ENCODE results near the gene THAP9. TPM values are rescaled to one million over a fixed set of nuclear protein-coding genes. Genes with fewer than 3 reads are reported as not detected.
"Not testable (repeated sequence)": the region's sequence is repeated elsewhere in the genome, so short reads cannot be mapped to it uniquely, and the experiment has no call there.

Gene THAP9
- polyA plus RNA-seq, 4 donors: 0.54 to 7.9 (median 2.5) TPM

- Histone ChIP-seq H3K4me1 (ENCODE audit: control insufficient read depth in 3 of 3, insufficient read depth in 2 of 3, low read depth in 1 of 3, low read length in 2 of 3) (no peaks in the 10 kb centered on the region), H3K9me3 (ENCODE audit: control insufficient read depth in 2 of 2, insufficient read depth in 1 of 2, low read depth in 1 of 2, low read length in 1 of 2) (no peaks in the 10 kb centered on the region), H3K4me3 (ENCODE audit: low read depth in 1 of 3, low read length in 3 of 3) (no peak overlapping the region), H3K27me3 (ENCODE audit: control insufficient read depth in 3 of 3, insufficient read depth in 3 of 3, low read length in 3 of 3) (no peaks in the 10 kb centered on the region), H3K27ac (ENCODE audit: low read depth in 1 of 3, low read length in 2 of 3) (no peak overlapping the region), H3K36me3 (ENCODE audit: control insufficient read depth in 3 of 3, insufficient read depth in 2 of 3, low read depth in 1 of 3, low read length in 3 of 3) (peaks cover 5 to 48% (median 18%) of the 10 kb centered on the region in 3 donors)
- 72 to 87% (median 82%) methylated on average over 6 of the region's 6 CpGs for WGBS, 3 donors
- DNase-seq (no peak), FAIRE-seq (no peak)
These were observed 36.1 kb upstream of the THAP9 start for GRCh38 chr4:82864336-82864979.

- DNase-seq: peak; percentile 13 to 59
- no peak for FAIRE-seq
- Histone ChIP-seq H3K36me3 (ENCODE audit: control insufficient read depth in 3 of 3, insufficient read depth in 2 of 3, low read depth in 1 of 3, low read length in 3 of 3) (peaks cover 5 to 44% (median 18%) of the 10 kb centered on the region in 3 donors), H3K27ac (ENCODE audit: low read depth in 1 of 3, low read length in 2 of 3) (no peak overlapping the region), H3K4me1 (ENCODE audit: control insufficient read depth in 3 of 3, insufficient read depth in 2 of 3, low read depth in 1 of 3, low read length in 2 of 3) (no peaks in the 10 kb centered on the region), H3K4me3 (ENCODE audit: low read depth in 1 of 3, low read length in 3 of 3) (no peak overlapping the region), H3K9me3 (ENCODE audit: control insufficient read depth in 2 of 2, insufficient read depth in 1 of 2, low read depth in 1 of 2, low read length in 1 of 2) (no peaks in the 10 kb centered on the region), H3K27me3 (ENCODE audit: control insufficient read depth in 3 of 3, insufficient read depth in 3 of 3, low read length in 3 of 3) (no peaks in the 10 kb centered on the region)
- WGBS, 3 donors: 14 to 17% (median 16%) methylated on average over 1 of the region's 1 CpG
These were observed 34.9 kb upstream of the THAP9 start for GRCh38 chr4:82865592-82865991.

- not testable (repeated sequence) for H3K27me3 ChIP-seq (ENCODE audit: control insufficient read depth in 3 of 3, insufficient read depth in 3 of 3, low read length in 3 of 3); FAIRE-seq; H3K9me3 ChIP-seq (ENCODE audit: control insufficient read depth in 2 of 2, insufficient read depth in 1 of 2, low read depth in 1 of 2, low read length in 1 of 2); H3K4me1 ChIP-seq (ENCODE audit: control insufficient read depth in 3 of 3, insufficient read depth in 2 of 3, low read depth in 1 of 3, low read length in 2 of 3); H3K4me3 ChIP-seq (ENCODE audit: low read depth in 1 of 3, low read length in 3 of 3); DNase-seq
- peak overlapping the region in 1 of 3 donors; percentile 65 for H3K27ac ChIP-seq (ENCODE audit: low read depth in 1 of 3, low read length in 2 of 3)
- peaks cover 5 to 47% (median 21%) of the 10 kb centered on the region in 3 donors for H3K36me3 ChIP-seq (ENCODE audit: control insufficient read depth in 3 of 3, insufficient read depth in 2 of 3, low read depth in 1 of 3, low read length in 3 of 3)
- 72 to 77% (median 74%) methylated on average over 6 of the region's 6 CpGs for WGBS, 3 donors
These were observed 34.5 kb upstream of the THAP9 start for GRCh38 chr4:82866033-82866432.

GRCh38 chr4:82866706-82867385 lies 33.7 kb upstream of the THAP9 start:
- H3K36me3 ChIP-seq (ENCODE audit: control insufficient read depth in 3 of 3, insufficient read depth in 2 of 3, low read depth in 1 of 3, low read length in 3 of 3): peaks cover 6 to 50% (median 26%) of the 10 kb centered on the region in 3 donors
- WGBS, 3 donors: 79 to 84% (median 81%) methylated on average over 8 of the region's 8 CpGs
- H3K4me1 ChIP-seq (ENCODE audit: control insufficient read depth in 3 of 3, insufficient read depth in 2 of 3, low read depth in 1 of 3, low read length in 2 of 3): no peaks in the 10 kb centered on the region
- H3K27me3 ChIP-seq (ENCODE audit: control insufficient read depth in 3 of 3, insufficient read depth in 3 of 3, low read length in 3 of 3): no peaks in the 10 kb centered on the region
- no peak for DNase-seq
- H3K4me3 ChIP-seq (ENCODE audit: low read depth in 1 of 3, low read length in 3 of 3): no peak overlapping the region
- H3K27ac ChIP-seq (ENCODE audit: low read depth in 1 of 3, low read length in 2 of 3): no peak overlapping the region
- no peak for FAIRE-seq
- no peaks in the 10 kb centered on the region for H3K9me3 ChIP-seq (ENCODE audit: control insufficient read depth in 2 of 2, insufficient read depth in 1 of 2, low read depth in 1 of 2, low read length in 1 of 2)

DNA sequence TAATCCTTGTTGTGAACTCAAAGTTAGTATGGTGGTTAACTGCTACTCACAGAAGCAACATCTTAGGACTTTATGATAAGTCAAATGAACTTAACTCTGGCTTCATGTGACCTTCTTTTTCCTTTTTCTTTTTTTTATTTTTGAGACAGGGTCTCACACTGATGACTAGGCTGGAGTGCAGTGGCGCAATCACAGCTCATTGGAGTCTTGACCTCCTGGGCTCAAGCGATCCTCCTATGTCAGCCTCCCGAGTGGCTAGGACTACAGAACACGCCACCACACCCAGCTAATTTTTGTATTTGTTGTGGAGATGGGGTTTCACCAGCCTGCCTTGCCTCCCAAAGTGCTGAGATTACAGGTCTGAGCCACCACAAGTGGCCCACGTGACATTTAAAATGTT lies 32.0 kb upstream of the THAP9 start:
- Histone ChIP-seq H3K4me1 (ENCODE audit: control insufficient read depth in 3 of 3, insufficient read depth in 2 of 3, low read depth in 1 of 3, low read length in 2 of 3) (no peaks in the 10 kb centered on the region), H3K27ac (ENCODE audit: low read depth in 1 of 3, low read length in 2 of 3) (no peak overlapping the region), H3K36me3 (ENCODE audit: control insufficient read depth in 3 of 3, insufficient read depth in 2 of 3, low read depth in 1 of 3, low read length in 3 of 3) (peaks cover 10 to 60% (median 29%) of the 10 kb centered on the region in 3 donors), H3K9me3 (ENCODE audit: control insufficient read depth in 2 of 2, insufficient read depth in 1 of 2, low read depth in 1 of 2, low read length in 1 of 2) (no peaks in the 10 kb centered on the region), H3K4me3 (ENCODE audit: low read depth in 1 of 3, low read length in 3 of 3) (no peak overlapping the region), H3K27me3 (ENCODE audit: control insufficient read depth in 3 of 3, insufficient read depth in 3 of 3, low read length in 3 of 3) (no peaks in the 10 kb centered on the region)
- FAIRE-seq (no peak), DNase-seq (no peak)
- 96 to 99% (median 96%) methylated on average over 5 of the region's 5 CpGs for WGBS, 3 donors

GRCh38 chr4:82885410-82885809 lies 15.1 kb upstream of the THAP9 start:
- H3K27me3 ChIP-seq (ENCODE audit: control insufficient read depth in 3 of 3, insufficient read depth in 3 of 3, low read length in 3 of 3): no peaks in the 10 kb centered on the region
- FAIRE-seq (no peak), DNase-seq (peak; percentile 68 to 79)
- peak overlapping the region in 1 of 3 donors; percentile 73 for H3K27ac ChIP-seq (ENCODE audit: low read depth in 1 of 3, low read length in 2 of 3)
- peaks cover 0 to 23% (median 0%) of the 10 kb centered on the region in 3 donors for H3K36me3 ChIP-seq (ENCODE audit: control insufficient read depth in 3 of 3, insufficient read depth in 2 of 3, low read depth in 1 of 3, low read length in 3 of 3)
- H3K4me1 ChIP-seq (ENCODE audit: control insufficient read depth in 3 of 3, insufficient read depth in 2 of 3, low read depth in 1 of 3, low read length in 2 of 3): peaks cover 2 to 11% (median 4%) of the 10 kb centered on the region in 3 donors
- peak overlapping the region in 1 of 3 donors; percentile 19 for H3K4me3 ChIP-seq (ENCODE audit: low read depth in 1 of 3, low read length in 3 of 3)
- no peaks in the 10 kb centered on the region for H3K9me3 ChIP-seq (ENCODE audit: control insufficient read depth in 2 of 2, insufficient read depth in 1 of 2, low read depth in 1 of 2, low read length in 1 of 2)

DNA sequence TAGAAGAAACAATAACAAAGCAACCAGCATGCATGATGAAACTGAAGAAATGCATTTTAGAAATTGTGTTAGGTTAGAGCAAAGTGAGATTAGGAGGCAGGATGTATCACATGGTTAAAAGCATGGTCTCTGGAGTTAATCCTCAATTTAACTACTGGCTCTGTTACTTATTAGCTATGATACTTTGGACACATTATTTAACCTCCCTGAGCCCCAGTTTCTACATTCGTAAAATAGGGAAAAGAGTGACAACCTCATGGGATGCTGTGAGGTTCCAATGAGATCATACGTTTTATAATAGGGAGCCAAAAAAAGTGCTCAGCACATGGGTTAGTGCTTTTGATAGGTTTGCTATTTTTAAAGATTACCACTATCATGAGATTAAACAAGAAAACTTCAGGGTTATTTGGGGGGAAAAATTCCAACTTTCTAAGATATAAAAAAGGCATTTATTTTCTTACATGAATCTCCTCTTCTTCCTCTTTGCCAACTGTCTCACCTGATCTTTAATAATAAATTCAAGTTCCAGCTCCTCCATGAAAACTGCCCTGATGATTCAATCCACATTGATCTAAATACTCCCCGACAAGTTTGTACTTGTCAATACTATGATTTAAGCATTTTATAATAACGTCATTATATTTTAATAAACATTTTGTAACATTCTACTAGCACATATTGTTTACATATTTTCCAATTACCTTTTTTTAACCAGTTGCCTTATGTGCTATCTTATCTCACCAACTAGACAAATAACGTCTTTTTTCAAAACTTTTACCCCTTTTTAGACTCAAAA lies 14.2 kb upstream of the THAP9 start:
- Histone ChIP-seq H3K9me3 (ENCODE audit: control insufficient read depth in 2 of 2, insufficient read depth in 1 of 2, low read depth in 1 of 2, low read length in 1 of 2) (no peaks in the 10 kb centered on the region), H3K27ac (ENCODE audit: low read depth in 1 of 3, low read length in 2 of 3) (peak overlapping the region in 1 of 3 donors; percentile 82), H3K27me3 (ENCODE audit: control insufficient read depth in 3 of 3, insufficient read depth in 3 of 3, low read length in 3 of 3) (no peaks in the 10 kb centered on the region), H3K4me1 (ENCODE audit: control insufficient read depth in 3 of 3, insufficient read depth in 2 of 3, low read depth in 1 of 3, low read length in 2 of 3) (peaks cover 2 to 11% (median 4%) of the 10 kb centered on the region in 3 donors), H3K36me3 (ENCODE audit: control insufficient read depth in 3 of 3, insufficient read depth in 2 of 3, low read depth in 1 of 3, low read length in 3 of 3) (peaks cover 0 to 19% (median 0%) of the 10 kb centered on the region in 3 donors), H3K4me3 (ENCODE audit: low read depth in 1 of 3, low read length in 3 of 3) (peak overlapping the region in 1 of 3 donors; percentile 7)
- peak; percentile 55 to 73 for DNase-seq
- no peak for FAIRE-seq
- WGBS, 3 donors: 11 to 38% (median 28%) methylated on average over 5 of the region's 5 CpGs

- FAIRE-seq: no peak
- Histone ChIP-seq H3K9me3 (ENCODE audit: control insufficient read depth in 2 of 2, insufficient read depth in 1 of 2, low read depth in 1 of 2, low read length in 1 of 2) (no peaks in the 10 kb centered on the region), H3K27ac (ENCODE audit: low read depth in 1 of 3, low read length in 2 of 3) (peak overlapping the region in 1 of 3 donors; percentile 100), H3K27me3 (ENCODE audit: control insufficient read depth in 3 of 3, insufficient read depth in 3 of 3, low read length in 3 of 3) (no peaks in the 10 kb centered on the region), H3K4me1 (ENCODE audit: control insufficient read depth in 3 of 3, insufficient read depth in 2 of 3, low read depth in 1 of 3, low read length in 2 of 3) (peaks cover 5 to 21% (median 5%) of the 10 kb centered on the region in 3 donors), H3K36me3 (ENCODE audit: control insufficient read depth in 3 of 3, insufficient read depth in 2 of 3, low read depth in 1 of 3, low read length in 3 of 3) (peaks cover 2 to 11% (median 2%) of the 10 kb centered on the region in 3 donors), H3K4me3 (ENCODE audit: low read depth in 1 of 3, low read length in 3 of 3) (peak overlapping the region in 2 of 3 donors; percentile 75 to 99)
- whole genome bisulfite sequencing, 3 donors: 19 to 64% (median 45%) methylated on average over 6 of the region's 6 CpGs
- DNase-seq: peak in 1 of 2 donors; percentile 30
These were observed 11.2 kb upstream of the THAP9 start for GRCh38 chr4:82889287-82889686.
